22Rv1 (cell line): ENCODE results near the gene SLC22A12.

ENCODE experiments used
- ZFX ChIP-seq: fragments of 450-650 bp; IDR thresholded peaks from 2 replicates; pipeline ENCODE4 v1.6.1; 2017; ENCODE audit warnings: antibody characterized with exemption, borderline replicate concordance
- TF ChIP-seq, protein P1 (sequence below): fragments of 450-650 bp; IDR thresholded peaks from 2 replicates; pipeline ENCODE4 v1.5.1; 2017; ENCODE audit warnings: mild to moderate bottlenecking

DNA sequence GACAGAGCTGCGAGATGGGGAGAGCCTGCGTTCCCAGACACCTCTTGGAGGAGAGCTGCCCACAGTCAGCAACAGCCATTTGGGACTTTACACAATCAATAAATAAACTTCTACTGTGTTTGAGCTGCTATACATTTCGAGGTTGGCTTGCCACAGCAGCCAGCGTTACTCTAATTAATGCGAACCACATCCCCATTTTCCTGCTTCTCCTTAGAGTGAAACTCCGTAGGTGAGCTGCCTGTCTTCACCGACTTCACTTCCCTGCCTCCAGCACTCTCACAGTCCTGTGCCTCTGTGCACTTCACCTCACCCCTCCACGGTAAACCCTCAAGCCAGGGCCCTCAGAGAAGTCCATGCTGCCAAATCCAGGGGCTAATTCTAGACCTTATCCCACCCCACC is 5.9 kb upstream of the SLC22A12 start:
- TF ChIP-seq, protein P1, sequence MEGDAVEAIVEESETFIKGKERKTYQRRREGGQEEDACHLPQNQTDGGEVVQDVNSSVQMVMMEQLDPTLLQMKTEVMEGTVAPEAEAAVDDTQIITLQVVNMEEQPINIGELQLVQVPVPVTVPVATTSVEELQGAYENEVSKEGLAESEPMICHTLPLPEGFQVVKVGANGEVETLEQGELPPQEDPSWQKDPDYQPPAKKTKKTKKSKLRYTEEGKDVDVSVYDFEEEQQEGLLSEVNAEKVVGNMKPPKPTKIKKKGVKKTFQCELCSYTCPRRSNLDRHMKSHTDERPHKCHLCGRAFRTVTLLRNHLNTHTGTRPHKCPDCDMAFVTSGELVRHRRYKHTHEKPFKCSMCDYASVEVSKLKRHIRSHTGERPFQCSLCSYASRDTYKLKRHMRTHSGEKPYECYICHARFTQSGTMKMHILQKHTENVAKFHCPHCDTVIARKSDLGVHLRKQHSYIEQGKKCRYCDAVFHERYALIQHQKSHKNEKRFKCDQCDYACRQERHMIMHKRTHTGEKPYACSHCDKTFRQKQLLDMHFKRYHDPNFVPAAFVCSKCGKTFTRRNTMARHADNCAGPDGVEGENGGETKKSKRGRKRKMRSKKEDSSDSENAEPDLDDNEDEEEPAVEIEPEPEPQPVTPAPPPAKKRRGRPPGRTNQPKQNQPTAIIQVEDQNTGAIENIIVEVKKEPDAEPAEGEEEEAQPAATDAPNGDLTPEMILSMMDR, result no peak
- no peak for TF ChIP-seq ZFX
